Smooth muscle cell (in vitro differentiated cells): ENCODE measurements around the gene FAM151B. TPM values are rescaled to one million over a fixed set of nuclear protein-coding genes. Genes with fewer than 3 reads are reported as not detected.
A peak's percentile ranks its signal among the peaks of the same experiment; 100 is the strongest.

ENCODE experiments used
- DNase-seq: peaks from one replicate; lab custom pipeline; 2025; ENCODE audit not compliant: unreplicated experiment; lab: John Stamatoyannopoulos, UW
- H2AFZ ChIP-seq: fragments of 200-600 bp; sonication (generic); 2 replicates; pipeline ENCODE4 v1.6.0; 2016; ENCODE audit warnings: antibody characterized with exemption, low read depth, mild to moderate bottlenecking
- H3F3A ChIP-seq: fragments of 200-600 bp; sonication (generic); 2 replicates; pipeline ENCODE4 v1.6.0; 2017; ENCODE audit warnings: antibody characterized with exemption, low read depth
- H3K27ac ChIP-seq: fragments of 200-600 bp; sonication (generic); 2 replicates; pipeline ENCODE4 v1.5.1; 2016; ENCODE audit warnings: low read depth, mild to moderate bottlenecking
- H3K27me3 ChIP-seq: fragments of 200-600 bp; sonication (generic); 2 replicates; pipeline ENCODE4 v1.6.1; 2016; ENCODE audit warnings: low read depth, mild to moderate bottlenecking
- H3K36me3 ChIP-seq: fragments of 200-600 bp; sonication (generic); 2 replicates; pipeline ENCODE4 v1.5.1; 2016; ENCODE audit warnings: low read depth
- H3K4me1 ChIP-seq: fragments of 200-600 bp; sonication (generic); 2 replicates; pipeline ENCODE4 v1.5.1; 2016; ENCODE audit warnings: low read depth
- H3K4me2 ChIP-seq: fragments of 200-600 bp; sonication (generic); 2 replicates; pipeline ENCODE4 v1.6.0; 2016; ENCODE audit warnings: mild to moderate bottlenecking
- H3K4me3 ChIP-seq: fragments of 200-600 bp; sonication (generic); 2 replicates; pipeline ENCODE4 v1.5.1; 2016; ENCODE audit warnings: mild to moderate bottlenecking
- H3K79me2 ChIP-seq: fragments of 200-600 bp; sonication (generic); 2 replicates; pipeline ENCODE4 v1.6.0; 2016; ENCODE audit warnings: low read depth, mild to moderate bottlenecking
- H3K9ac ChIP-seq: fragments of 200-600 bp; sonication (generic); 2 replicates; pipeline ENCODE4 v1.6.0; 2016; ENCODE audit warnings: low read depth
- H3K9me3 ChIP-seq: fragments of 200-600 bp; sonication (generic); replicated peaks from 2 replicates; pipeline ENCODE4 v1.5.1; 2016; ENCODE audit warnings: low read depth
- H4K20me1 ChIP-seq: fragments of 200-600 bp; sonication (generic); 2 replicates; pipeline ENCODE4 v1.6.0; 2016; ENCODE audit warnings: low read depth
- WGBS: methylation state at CpG from one replicate; pipeline ENCODE4 v1.1.7; 2016; ENCODE audit warnings: low lambda C conversion rate; 5-methylcytosine and 5-hydroxymethylcytosine counted together
- polyA plus RNA-seq: library from polyadenylated mRNA; unstranded; fragments of >200 nt; fragmentation: Nextera tagmentation; extraction: Ambion mirVana; gene quantifications from 2 replicates; pipeline ENCODE4 v1.2.1, GENCODE V29; 2016
- total RNA-seq: library from RNA; depleted of rRNA; stranded (reverse); fragments of >200 nt; gene quantifications from 2 replicates; pipeline ENCODE4 v1.2.3, GENCODE V29; 2014
- TF ChIP-seq, protein P1 (sequence below): fragments of 200-600 bp; sonication (generic); IDR thresholded peaks from 2 replicates; pipeline ENCODE4 v1.5.1; 2017; ENCODE audit warnings: borderline replicate concordance, mild to moderate bottlenecking, antibody characterized with exemption; ENCODE audit not compliant: insufficient read depth, poor library complexity, severe bottlenecking

The FAM151B gene, protein sequence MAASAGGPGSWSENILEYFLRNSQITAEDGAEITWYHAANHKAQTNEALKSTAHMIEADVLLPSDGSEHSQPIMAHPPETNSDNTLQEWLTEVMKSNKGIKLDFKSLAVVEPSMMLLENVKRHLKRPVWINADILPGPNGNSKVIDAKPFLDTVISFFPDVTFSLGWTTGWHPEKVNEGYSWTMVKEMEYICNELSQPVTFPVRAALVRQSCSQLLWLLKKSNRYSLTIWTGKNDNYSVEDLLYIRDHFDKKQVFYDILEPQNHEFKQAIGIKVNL
- total RNA-seq (5.9 and 6.2 TPM in 2 replicates), polyA plus RNA-seq (0.92 and 3.7 TPM in 2 replicates)

DNA sequence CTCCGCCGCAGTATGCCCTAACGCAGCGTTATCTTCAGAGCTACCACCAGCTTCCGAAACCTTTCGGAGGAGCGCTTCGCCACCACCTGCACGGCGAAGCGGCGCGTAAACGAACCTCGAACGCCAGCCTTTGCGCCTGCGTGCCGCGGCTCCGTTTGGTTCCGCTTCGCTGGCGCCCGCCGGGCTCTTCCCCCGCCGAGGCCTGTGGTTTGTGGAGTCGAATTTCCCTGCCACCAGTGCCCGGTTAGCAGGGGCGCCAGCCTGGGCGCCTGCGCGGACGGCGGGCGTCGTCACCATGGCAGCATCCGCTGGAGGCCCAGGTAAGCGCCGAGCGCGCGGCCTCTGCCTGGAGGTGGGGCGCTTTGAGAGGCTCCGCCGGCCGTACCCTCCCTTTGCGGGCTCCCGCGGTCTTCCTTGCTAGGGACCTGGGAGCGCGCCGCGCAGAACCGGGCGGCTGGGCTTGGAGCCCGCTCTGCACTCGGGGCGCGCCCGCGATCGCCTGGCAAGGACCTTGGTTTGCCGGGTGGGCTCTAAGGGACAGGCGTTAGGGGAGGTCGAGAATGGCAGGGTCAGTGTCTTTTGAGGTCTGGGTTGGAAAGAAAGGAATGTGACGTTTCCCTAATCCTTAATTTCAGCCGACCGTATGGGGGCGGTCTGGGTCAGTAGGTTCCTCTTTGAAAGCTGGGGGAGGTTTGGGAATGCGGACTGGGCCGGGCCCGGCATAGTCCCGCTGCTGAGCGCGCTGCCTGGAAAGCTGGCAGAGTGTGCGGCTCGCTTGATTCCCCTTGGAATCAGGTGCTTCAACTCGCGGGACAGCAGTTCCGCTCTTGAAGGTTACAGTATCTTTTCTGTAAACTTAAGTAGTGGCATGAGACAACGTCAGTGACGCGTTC is at the start of gene FAM151B:
FAM151B (plus strand) TSS at position 272 of the 893 bp plus-strand sequence; CDS start at position 296, 24 bp downstream.
- Histone ChIP-seq H3K27me3 (no peaks in the 10 kb centered on the region), H3K9me3 (no peaks in the 10 kb centered on the region), H3K79me2 (no peaks in the 10 kb centered on the region), H3K4me2 (peak within 1 kb of the TSS; percentile 93), H3K4me1 (peaks cover 10% of the 10 kb centered on the region), H3K36me3 (peaks cover 9% of the 10 kb centered on the region), H3K4me3 (peak within 1 kb of the TSS; percentile 86), H3F3A (peaks cover 6% of the 10 kb centered on the region), H3K27ac (peak within 1 kb of the TSS; percentile 51), H2AFZ (peak within 1 kb of the TSS; percentile 95), H4K20me1 (no peaks in the 10 kb centered on the region), H3K9ac (peak within 1 kb of the TSS; percentile 57)
- TF ChIP-seq, protein P1, sequence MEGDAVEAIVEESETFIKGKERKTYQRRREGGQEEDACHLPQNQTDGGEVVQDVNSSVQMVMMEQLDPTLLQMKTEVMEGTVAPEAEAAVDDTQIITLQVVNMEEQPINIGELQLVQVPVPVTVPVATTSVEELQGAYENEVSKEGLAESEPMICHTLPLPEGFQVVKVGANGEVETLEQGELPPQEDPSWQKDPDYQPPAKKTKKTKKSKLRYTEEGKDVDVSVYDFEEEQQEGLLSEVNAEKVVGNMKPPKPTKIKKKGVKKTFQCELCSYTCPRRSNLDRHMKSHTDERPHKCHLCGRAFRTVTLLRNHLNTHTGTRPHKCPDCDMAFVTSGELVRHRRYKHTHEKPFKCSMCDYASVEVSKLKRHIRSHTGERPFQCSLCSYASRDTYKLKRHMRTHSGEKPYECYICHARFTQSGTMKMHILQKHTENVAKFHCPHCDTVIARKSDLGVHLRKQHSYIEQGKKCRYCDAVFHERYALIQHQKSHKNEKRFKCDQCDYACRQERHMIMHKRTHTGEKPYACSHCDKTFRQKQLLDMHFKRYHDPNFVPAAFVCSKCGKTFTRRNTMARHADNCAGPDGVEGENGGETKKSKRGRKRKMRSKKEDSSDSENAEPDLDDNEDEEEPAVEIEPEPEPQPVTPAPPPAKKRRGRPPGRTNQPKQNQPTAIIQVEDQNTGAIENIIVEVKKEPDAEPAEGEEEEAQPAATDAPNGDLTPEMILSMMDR: no peak
- WGBS: 1% methylated on average over 85 of the region's 85 CpGs
- DNase-seq: peak; percentile 50

DNA sequence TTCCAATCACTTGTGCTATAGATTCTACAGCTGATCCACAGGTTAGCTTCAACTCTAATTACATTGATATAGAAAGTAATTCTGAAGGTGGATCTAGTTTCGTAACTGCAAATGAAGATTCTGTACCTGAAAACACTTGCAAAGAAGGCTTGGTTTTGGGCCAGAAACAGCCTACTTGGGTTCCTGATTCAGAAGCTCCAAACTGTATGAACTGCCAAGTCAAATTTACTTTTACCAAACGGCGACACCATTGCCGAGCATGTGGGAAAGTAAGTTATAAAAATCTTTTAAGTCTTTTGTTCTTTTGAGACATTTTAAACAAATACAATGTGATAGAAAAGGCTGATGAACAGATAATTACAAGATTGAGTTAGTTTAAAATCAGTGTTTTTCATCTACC is 49.2 kb upstream of the FAM151B start:
- H3K27me3 ChIP-seq: no peaks in the 10 kb centered on the region
- H3F3A ChIP-seq: peaks cover 3% of the 10 kb centered on the region
- H3K79me2 ChIP-seq: no peaks in the 10 kb centered on the region
- no peak overlapping the region for H3K4me3 ChIP-seq
- H3K4me1 ChIP-seq: no peaks in the 10 kb centered on the region
- no peak overlapping the region for H3K9ac ChIP-seq
- no peak overlapping the region for H3K27ac ChIP-seq
- no peak overlapping the region for H3K4me2 ChIP-seq
- H2AFZ ChIP-seq: no peak overlapping the region
- no peak for DNase-seq
- 98% methylated on average over 4 of the region's 4 CpGs for WGBS
- H3K9me3 ChIP-seq: no peaks in the 10 kb centered on the region
- peaks cover 23% of the 10 kb centered on the region for H4K20me1 ChIP-seq
- H3K36me3 ChIP-seq: peaks cover 23% of the 10 kb centered on the region
- TF ChIP-seq, protein P1: no peak

DNA sequence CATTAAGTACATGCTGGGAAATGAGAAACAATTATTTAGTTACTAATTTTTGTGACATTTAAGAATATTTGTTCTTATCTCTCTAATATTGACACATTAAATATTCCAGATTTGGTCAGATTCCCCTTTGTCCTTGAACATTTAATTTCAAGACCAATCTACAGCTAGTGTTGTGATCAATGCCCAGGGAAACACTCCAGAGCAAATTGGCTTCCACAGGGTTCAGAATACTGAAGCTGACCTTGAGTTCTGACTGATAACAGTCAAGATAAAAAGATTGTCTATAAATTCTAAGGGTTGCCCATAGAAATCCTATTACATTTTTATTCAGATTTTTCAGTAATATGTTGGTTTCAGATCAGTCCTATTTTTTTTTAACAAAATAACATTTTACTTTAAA is 48.7 kb upstream of the FAM151B start:
- TF ChIP-seq, protein P1: no peak
- peaks cover 2% of the 10 kb centered on the region for H3K79me2 ChIP-seq
- no peaks in the 10 kb centered on the region for H3K27me3 ChIP-seq
- H3K9ac ChIP-seq: no peak overlapping the region
- H3K27ac ChIP-seq: no peak overlapping the region
- H3K36me3 ChIP-seq: peaks cover 23% of the 10 kb centered on the region
- no peak overlapping the region for H2AFZ ChIP-seq
- H3K4me3 ChIP-seq: no peak overlapping the region
- H4K20me1 ChIP-seq: peaks cover 20% of the 10 kb centered on the region
- DNase-seq: no peak
- H3K4me1 ChIP-seq: no peaks in the 10 kb centered on the region
- H3K4me2 ChIP-seq: no peak overlapping the region
- peaks cover 3% of the 10 kb centered on the region for H3F3A ChIP-seq
- no peaks in the 10 kb centered on the region for H3K9me3 ChIP-seq
